ENCODE data around the gene MEA1.

DNA sequence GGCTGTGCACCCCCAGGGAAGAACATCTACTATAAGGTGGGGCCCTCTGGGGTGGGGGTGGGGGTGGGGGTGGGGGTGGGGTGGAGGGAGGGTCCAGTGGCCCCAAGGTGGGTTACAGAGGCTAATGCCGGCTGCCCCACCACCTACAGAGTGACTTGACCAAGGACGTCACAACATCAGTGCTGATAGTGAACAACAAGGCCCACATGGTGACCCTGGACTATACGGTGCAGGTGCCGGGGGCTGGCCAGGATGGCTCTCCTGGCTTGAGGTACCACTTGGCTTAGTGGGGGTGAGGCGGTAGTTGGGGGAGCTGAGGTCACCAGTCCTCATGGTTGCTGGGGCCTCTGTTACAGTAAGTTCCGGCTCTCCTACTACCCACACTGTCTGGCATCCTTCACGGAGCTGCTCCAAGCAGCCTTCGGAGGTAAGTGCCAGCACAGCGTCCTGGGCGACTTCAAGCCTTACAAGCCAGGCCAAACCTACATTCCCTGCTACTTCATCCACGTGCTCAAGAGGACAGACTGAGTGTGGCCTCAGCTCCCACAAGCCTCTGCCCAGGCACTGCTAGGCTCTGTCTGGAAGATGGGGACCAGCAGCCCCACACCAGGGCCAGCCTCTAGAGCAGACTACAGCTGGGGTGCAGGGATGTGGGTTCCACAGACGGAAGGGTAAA, 50.4 kb downstream of the MEA1 start:
- TF ChIP-seq, protein P1, sequence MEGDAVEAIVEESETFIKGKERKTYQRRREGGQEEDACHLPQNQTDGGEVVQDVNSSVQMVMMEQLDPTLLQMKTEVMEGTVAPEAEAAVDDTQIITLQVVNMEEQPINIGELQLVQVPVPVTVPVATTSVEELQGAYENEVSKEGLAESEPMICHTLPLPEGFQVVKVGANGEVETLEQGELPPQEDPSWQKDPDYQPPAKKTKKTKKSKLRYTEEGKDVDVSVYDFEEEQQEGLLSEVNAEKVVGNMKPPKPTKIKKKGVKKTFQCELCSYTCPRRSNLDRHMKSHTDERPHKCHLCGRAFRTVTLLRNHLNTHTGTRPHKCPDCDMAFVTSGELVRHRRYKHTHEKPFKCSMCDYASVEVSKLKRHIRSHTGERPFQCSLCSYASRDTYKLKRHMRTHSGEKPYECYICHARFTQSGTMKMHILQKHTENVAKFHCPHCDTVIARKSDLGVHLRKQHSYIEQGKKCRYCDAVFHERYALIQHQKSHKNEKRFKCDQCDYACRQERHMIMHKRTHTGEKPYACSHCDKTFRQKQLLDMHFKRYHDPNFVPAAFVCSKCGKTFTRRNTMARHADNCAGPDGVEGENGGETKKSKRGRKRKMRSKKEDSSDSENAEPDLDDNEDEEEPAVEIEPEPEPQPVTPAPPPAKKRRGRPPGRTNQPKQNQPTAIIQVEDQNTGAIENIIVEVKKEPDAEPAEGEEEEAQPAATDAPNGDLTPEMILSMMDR (conservative IDR thresholded peaks at IDR 0.05; ENCODE audit: low read length) = no peak
- no peak for TF ChIP-seq EZH2phosphoT487 (IDR thresholded peaks at IDR 0.05; ENCODE audit: borderline replicate concordance)
